Neural cell (in vitro differentiated cells): ENCODE data around the gene FGGY. TPM values are rescaled to one million over a fixed set of nuclear protein-coding genes. Genes with fewer than 3 reads are reported as not detected.

Source experiments
- H2AFZ ChIP-seq: fragments of 200-600, 300-800 bp; sonication (generic), shearing (Covaris generic); 2 replicates; pipeline ENCODE4 v1.6.0; 2014; ENCODE audit warnings: low read depth, mild to moderate bottlenecking, antibody characterized with exemption, low read length, moderate library complexity
- H3F3A ChIP-seq: fragments of 200-600 bp; shearing (Covaris generic); 2 replicates; pipeline ENCODE4 v1.6.1; 2016; ENCODE audit warnings: mild to moderate bottlenecking, moderate library complexity, mixed read lengths, antibody characterized with exemption, low read length; ENCODE audit not compliant: insufficient read depth, poor library complexity, severe bottlenecking
- H3K27ac ChIP-seq: fragments of 200-600, 300-800 bp; sonication (generic), shearing (Covaris generic); 2 replicates; pipeline ENCODE4 v1.5.1; 2014; ENCODE audit warnings: mild to moderate bottlenecking, low read length, moderate library complexity
- H3K27me3 ChIP-seq: fragments of 300-800, 200-600 bp; sonication (generic), shearing (Covaris generic); 2 replicates; pipeline ENCODE4 v1.6.0; 2014; ENCODE audit warnings: mild to moderate bottlenecking, low read depth, low read length, moderate library complexity; ENCODE audit not compliant: insufficient read depth
- H3K36me3 ChIP-seq: fragments of 300-800, 200-600 bp; sonication (generic), shearing (Covaris generic); 2 replicates; pipeline ENCODE4 v1.5.1; 2014; ENCODE audit warnings: mild to moderate bottlenecking, antibody characterized with exemption, low read length, moderate library complexity; ENCODE audit not compliant: insufficient read depth
- H3K4me2 ChIP-seq: fragments of 300-800, 200-600 bp; sonication (generic), shearing (Covaris generic); 2 replicates; pipeline ENCODE4 v1.6.0; 2014; ENCODE audit warnings: mild to moderate bottlenecking, low read length
- H3K4me3 ChIP-seq: fragments of 300-800, 200-600 bp; sonication (generic), shearing (Covaris generic); 2 replicates; pipeline ENCODE4 v1.5.1; 2014; ENCODE audit warnings: mild to moderate bottlenecking, low read length, moderate library complexity
- H3K79me2 ChIP-seq: fragments of 200-600 bp; shearing (Covaris generic); replicated peaks from 2 replicates; pipeline ENCODE4 v1.6.0; 2014; ENCODE audit warnings: mild to moderate bottlenecking, low read length, moderate library complexity; ENCODE audit not compliant: insufficient read depth
- H3K9ac ChIP-seq: fragments of 300-800, 200-600 bp; sonication (generic), shearing (Covaris generic); 2 replicates; pipeline ENCODE4 v1.6.1; 2016; ENCODE audit warnings: mild to moderate bottlenecking, low read length, mixed read lengths
- H3K9me2 ChIP-seq: fragments of 200-600 bp; shearing (Covaris generic); 2 replicates; pipeline ENCODE4 v1.6.1; 2016; ENCODE audit warnings: mild to moderate bottlenecking, low read length, mixed read lengths; ENCODE audit not compliant: insufficient read depth
- H3K9me3 ChIP-seq: fragments of 200-600, 300-800 bp; sonication (generic), shearing (Covaris generic); 2 replicates; pipeline ENCODE4 v1.6.1; 2016; ENCODE audit warnings: mild to moderate bottlenecking, mixed run types, low read length, moderate library complexity, mixed read lengths
- H4K20me1 ChIP-seq: fragments of 200-600 bp; shearing (Covaris generic); 2 replicates; pipeline ENCODE4 v1.6.1; 2016; ENCODE audit warnings: mild to moderate bottlenecking, mixed run types; ENCODE audit not compliant: insufficient read depth
- EP300 ChIP-seq: fragments of 450-650 bp; conservative IDR thresholded peaks from 2 replicates; pipeline ENCODE4 v1.6.1; 2014; ENCODE audit warnings: antibody characterized with exemption, mild to moderate bottlenecking, moderate library complexity; ENCODE audit not compliant: poor library complexity, severe bottlenecking
- EZH2 ChIP-seq: fragments of 200-600, 300-800 bp; shearing (Covaris generic), sonication (generic); IDR thresholded peaks from 2 replicates; pipeline ENCODE4 v1.6.1; 2014; ENCODE audit warnings: antibody characterized with exemption, low read length, borderline replicate concordance, mild to moderate bottlenecking; ENCODE audit not compliant: insufficient read depth, poor library complexity, severe bottlenecking
- MXI1 ChIP-seq: fragments of 450-650 bp; conservative IDR thresholded peaks from 2 replicates; pipeline ENCODE4 v1.6.1; 2014; ENCODE audit warnings: antibody characterized with exemption, mild to moderate bottlenecking; ENCODE audit not compliant: poor library complexity, severe bottlenecking
- POLR2AphosphoS5 ChIP-seq: IDR thresholded peaks from 2 replicates; pipeline ENCODE4 v1.6.1; 2012
- RAD21 ChIP-seq: fragments of 450-650 bp; conservative IDR thresholded peaks from 2 replicates; pipeline ENCODE4 v1.6.1; 2014; ENCODE audit warnings: antibody characterized with exemption, mild to moderate bottlenecking, moderate library complexity
- SMC3 ChIP-seq: fragments of 450-650 bp; conservative IDR thresholded peaks from 2 replicates; pipeline ENCODE4 v1.6.1; 2014; ENCODE audit warnings: antibody characterized with exemption, mild to moderate bottlenecking, moderate library complexity; ENCODE audit not compliant: poor library complexity
- TAF1 ChIP-seq: IDR thresholded peaks from 2 replicates; pipeline ENCODE4 v1.6.1; 2012; ENCODE audit warnings: low read depth
- polyA plus RNA-seq: library from polyadenylated mRNA; depleted of rRNA; stranded (reverse); fragments of >200 nt; gene quantifications from 2 replicates; pipeline ENCODE4 v1.2.3, GENCODE V29; 2014
- TF ChIP-seq, protein P1 (sequence below): IDR thresholded peaks from 2 replicates; pipeline ENCODE4 v1.6.1; 2012; ENCODE audit warnings: borderline replicate concordance
- TF ChIP-seq, protein P2 (sequence below): fragments of 450-650 bp; IDR thresholded peaks from 2 replicates; pipeline ENCODE4 v1.5.1; 2014; ENCODE audit warnings: antibody characterized with exemption, mild to moderate bottlenecking, moderate library complexity; ENCODE audit not compliant: poor library complexity, severe bottlenecking

Gene FGGY
- polyA plus RNA-seq, 1 donor from 2014 or later = 7.4 TPM

- TF ChIP-seq, protein P1, sequence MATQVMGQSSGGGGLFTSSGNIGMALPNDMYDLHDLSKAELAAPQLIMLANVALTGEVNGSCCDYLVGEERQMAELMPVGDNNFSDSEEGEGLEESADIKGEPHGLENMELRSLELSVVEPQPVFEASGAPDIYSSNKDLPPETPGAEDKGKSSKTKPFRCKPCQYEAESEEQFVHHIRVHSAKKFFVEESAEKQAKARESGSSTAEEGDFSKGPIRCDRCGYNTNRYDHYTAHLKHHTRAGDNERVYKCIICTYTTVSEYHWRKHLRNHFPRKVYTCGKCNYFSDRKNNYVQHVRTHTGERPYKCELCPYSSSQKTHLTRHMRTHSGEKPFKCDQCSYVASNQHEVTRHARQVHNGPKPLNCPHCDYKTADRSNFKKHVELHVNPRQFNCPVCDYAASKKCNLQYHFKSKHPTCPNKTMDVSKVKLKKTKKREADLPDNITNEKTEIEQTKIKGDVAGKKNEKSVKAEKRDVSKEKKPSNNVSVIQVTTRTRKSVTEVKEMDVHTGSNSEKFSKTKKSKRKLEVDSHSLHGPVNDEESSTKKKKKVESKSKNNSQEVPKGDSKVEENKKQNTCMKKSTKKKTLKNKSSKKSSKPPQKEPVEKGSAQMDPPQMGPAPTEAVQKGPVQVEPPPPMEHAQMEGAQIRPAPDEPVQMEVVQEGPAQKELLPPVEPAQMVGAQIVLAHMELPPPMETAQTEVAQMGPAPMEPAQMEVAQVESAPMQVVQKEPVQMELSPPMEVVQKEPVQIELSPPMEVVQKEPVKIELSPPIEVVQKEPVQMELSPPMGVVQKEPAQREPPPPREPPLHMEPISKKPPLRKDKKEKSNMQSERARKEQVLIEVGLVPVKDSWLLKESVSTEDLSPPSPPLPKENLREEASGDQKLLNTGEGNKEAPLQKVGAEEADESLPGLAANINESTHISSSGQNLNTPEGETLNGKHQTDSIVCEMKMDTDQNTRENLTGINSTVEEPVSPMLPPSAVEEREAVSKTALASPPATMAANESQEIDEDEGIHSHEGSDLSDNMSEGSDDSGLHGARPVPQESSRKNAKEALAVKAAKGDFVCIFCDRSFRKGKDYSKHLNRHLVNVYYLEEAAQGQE = no peak
- TF ChIP-seq EP300 = no peak
These were observed 408.8 kb downstream of the FGGY start (continued) for GRCh38 chr1:59705466-59706302.

DNA sequence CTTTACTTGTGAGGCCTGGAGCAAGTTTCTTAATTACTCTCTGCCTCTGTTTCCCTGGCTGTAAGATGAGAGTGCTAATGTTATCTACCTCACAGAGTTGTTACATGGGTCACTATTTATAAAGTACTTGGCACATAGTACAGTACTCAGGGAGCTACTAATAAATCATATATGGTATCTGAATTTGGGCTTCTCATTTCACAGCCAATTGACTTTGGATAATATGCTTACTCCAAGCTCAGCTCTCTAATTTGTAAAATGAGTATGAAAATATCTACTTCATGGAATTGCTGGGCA, 409.4 kb downstream of the FGGY start:
- Histone ChIP-seq H3K4me3 (no peak overlapping the region), H3K9me2 (no peaks in the 10 kb centered on the region), H3K79me2 (no peaks in the 10 kb centered on the region), H3K27me3 (no peaks in the 10 kb centered on the region), H3K9ac (no peak overlapping the region), H3K27ac (no peak overlapping the region), H4K20me1 (no peaks in the 10 kb centered on the region), H3K4me2 (no peak overlapping the region), H3F3A (no peaks in the 10 kb centered on the region), H3K36me3 (no peaks in the 10 kb centered on the region), H2AFZ (no peak overlapping the region), H3K9me3 (no peaks in the 10 kb centered on the region)
- TF ChIP-seq EP300 (no peak), SMC3 (no peak), MXI1 (no peak), POLR2AphosphoS5 (no peak), RAD21 (no peak), TAF1 (no peak), EZH2 (no peak)
- TF ChIP-seq, protein P1 = no peak
- TF ChIP-seq, protein P2, sequence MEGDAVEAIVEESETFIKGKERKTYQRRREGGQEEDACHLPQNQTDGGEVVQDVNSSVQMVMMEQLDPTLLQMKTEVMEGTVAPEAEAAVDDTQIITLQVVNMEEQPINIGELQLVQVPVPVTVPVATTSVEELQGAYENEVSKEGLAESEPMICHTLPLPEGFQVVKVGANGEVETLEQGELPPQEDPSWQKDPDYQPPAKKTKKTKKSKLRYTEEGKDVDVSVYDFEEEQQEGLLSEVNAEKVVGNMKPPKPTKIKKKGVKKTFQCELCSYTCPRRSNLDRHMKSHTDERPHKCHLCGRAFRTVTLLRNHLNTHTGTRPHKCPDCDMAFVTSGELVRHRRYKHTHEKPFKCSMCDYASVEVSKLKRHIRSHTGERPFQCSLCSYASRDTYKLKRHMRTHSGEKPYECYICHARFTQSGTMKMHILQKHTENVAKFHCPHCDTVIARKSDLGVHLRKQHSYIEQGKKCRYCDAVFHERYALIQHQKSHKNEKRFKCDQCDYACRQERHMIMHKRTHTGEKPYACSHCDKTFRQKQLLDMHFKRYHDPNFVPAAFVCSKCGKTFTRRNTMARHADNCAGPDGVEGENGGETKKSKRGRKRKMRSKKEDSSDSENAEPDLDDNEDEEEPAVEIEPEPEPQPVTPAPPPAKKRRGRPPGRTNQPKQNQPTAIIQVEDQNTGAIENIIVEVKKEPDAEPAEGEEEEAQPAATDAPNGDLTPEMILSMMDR = no peak
